Stimulated activated CD4-positive, alpha-beta T cell treated with anti-CD3 and anti-CD28 coated beads, Interleukin-12 subunit alpha, Interleukin-12 subunit beta, amount 100 ng/mL, for 24 hours (primary cell): ENCODE results near the gene ABAT.

Experiments used
- DNase-seq, 2 experiments: peaks; one replicate each; pipeline ENCODE4 v3.0.0-alpha.2; 2020; ENCODE audit warnings: low read depth in 2 of 2

The ABAT gene

GRCh38 chr16:8674413-8675022, at the start of gene ABAT:
Gene ABAT (plus strand): TSS chr16:8674617. CDS start chr16:8735740, 61,123 bp downstream.
- peak; percentile 68 to 83 for DNase-seq

GRCh38 chr16:8625491-8626087, 48.8 kb upstream of the ABAT start:
- DNase-seq: no peak

GRCh38 chr16:8626946-8627345, 47.5 kb upstream of the ABAT start:
- DNase-seq: no peak

GRCh38 chr16:8627456-8627855, 47.0 kb upstream of the ABAT start:
- no peak for DNase-seq

- DNase-seq: no peak
Observed at GRCh38 chr16:8628981-8629725, 45.3 kb upstream of the ABAT start.

GRCh38 chr16:8630255-8630953, 44.0 kb upstream of the ABAT start:
- DNase-seq: no peak

GRCh38 chr16:8631373-8631772, 43.0 kb upstream of the ABAT start:
- no peak for DNase-seq

GRCh38 chr16:8631818-8632465, 42.5 kb upstream of the ABAT start:
- no peak for DNase-seq

GRCh38 chr16:8632675-8633182, 41.7 kb upstream of the ABAT start:
- DNase-seq: no peak

- no peak for DNase-seq
Observed at GRCh38 chr16:8634991-8635736, 39.3 kb upstream of the ABAT start.

- DNase-seq: no peak
Observed at GRCh38 chr16:8639694-8640093, 34.7 kb upstream of the ABAT start.

GRCh38 chr16:8641671-8642070, 32.7 kb upstream of the ABAT start:
- no peak for DNase-seq

- DNase-seq: no peak
Observed at GRCh38 chr16:8642146-8642545, 32.3 kb upstream of the ABAT start.

GRCh38 chr16:8644211-8645140, 29.9 kb upstream of the ABAT start:
- no peak for DNase-seq

GRCh38 chr16:8645141-8645521, 29.3 kb upstream of the ABAT start:
- DNase-seq: no peak

- no peak for DNase-seq
Observed at GRCh38 chr16:8645831-8646230, 28.6 kb upstream of the ABAT start.

- DNase-seq: no peak
Observed at GRCh38 chr16:8646326-8647053, 27.9 kb upstream of the ABAT start.

- DNase-seq: no peak
Observed at GRCh38 chr16:8647721-8648318, 26.6 kb upstream of the ABAT start.

- no peak for DNase-seq
Observed at GRCh38 chr16:8648877-8649276, 25.5 kb upstream of the ABAT start.
